Osteoblast (primary cell): ENCODE results near the gene GDF7. TPM values are rescaled to one million over a fixed set of nuclear protein-coding genes. Genes with fewer than 3 reads are reported as not detected.
A peak's percentile ranks its signal among the peaks of the same experiment; 100 is the strongest.

Experiments
- DNase-seq: peaks from one replicate; pipeline ENCODE4 v3.0.0; 2011; ENCODE audit warnings: low spot score, mixed read lengths; ENCODE audit not compliant: insufficient read length; ENCODE audit errors: missing footprints
- H2AFZ ChIP-seq: 2 replicates; pipeline ENCODE4 v1.6.0; 2011; ENCODE audit warnings: mild to moderate bottlenecking, low read length
- H3K27ac ChIP-seq: 2 replicates; pipeline ENCODE4 v1.5.1; 2011; ENCODE audit warnings: mild to moderate bottlenecking, low read depth, low read length, moderate library complexity
- H3K27me3 ChIP-seq: 2 replicates; pipeline ENCODE4 v1.6.0; 2012; ENCODE audit warnings: mild to moderate bottlenecking, control low read depth, inconsistent platforms, low read length, moderate library complexity; ENCODE audit not compliant: insufficient read depth
- H3K36me3 ChIP-seq: 2 replicates; pipeline ENCODE4 v1.5.1; 2011; ENCODE audit warnings: mild to moderate bottlenecking, low read length, control low read depth, moderate library complexity; ENCODE audit not compliant: insufficient read depth
- H3K4me1 ChIP-seq: 2 replicates; pipeline ENCODE4 v1.5.1; 2011; ENCODE audit warnings: mild to moderate bottlenecking, low read length, control low read depth, moderate library complexity; ENCODE audit not compliant: insufficient read depth
- H3K4me2 ChIP-seq: 2 replicates; pipeline ENCODE4 v1.6.0; 2011; ENCODE audit warnings: mild to moderate bottlenecking, low read length; ENCODE audit not compliant: insufficient read depth
- H3K4me3 ChIP-seq: fragments of 200-600 bp; sonication (generic); 3 replicates; pipeline ENCODE4 v1.5.1; 2012; ENCODE audit warnings: mild to moderate bottlenecking, low read length, inconsistent platforms; ENCODE audit not compliant: insufficient read depth
- H3K79me2 ChIP-seq: 2 replicates; pipeline ENCODE4 v1.6.0; 2012; ENCODE audit warnings: mild to moderate bottlenecking, low read length, control low read depth, inconsistent platforms; ENCODE audit not compliant: insufficient read depth
- H3K9me3 ChIP-seq: 2 replicates; pipeline ENCODE4 v1.5.1; 2011; ENCODE audit warnings: low read depth, low read length, control low read depth
- H4K20me1 ChIP-seq: 2 replicates; pipeline ENCODE4 v1.6.0; 2012; ENCODE audit warnings: mild to moderate bottlenecking, low read length, control low read depth; ENCODE audit not compliant: insufficient read depth
- total RNA-seq: library from RNA; depleted of rRNA; stranded (reverse); fragments of >200 nt; gene quantifications from 2 replicates; pipeline ENCODE4 v1.2.3, GENCODE V29; 2012
- TF ChIP-seq, protein P1 (sequence below): IDR thresholded peaks from 2 replicates; pipeline ENCODE4 v1.5.1; 2011; ENCODE audit warnings: mild to moderate bottlenecking, low read depth, low read length, moderate library complexity; ENCODE audit errors: extremely low read depth

The GDF7 gene
- total RNA-seq, 1 donor, result not detected

DNA sequence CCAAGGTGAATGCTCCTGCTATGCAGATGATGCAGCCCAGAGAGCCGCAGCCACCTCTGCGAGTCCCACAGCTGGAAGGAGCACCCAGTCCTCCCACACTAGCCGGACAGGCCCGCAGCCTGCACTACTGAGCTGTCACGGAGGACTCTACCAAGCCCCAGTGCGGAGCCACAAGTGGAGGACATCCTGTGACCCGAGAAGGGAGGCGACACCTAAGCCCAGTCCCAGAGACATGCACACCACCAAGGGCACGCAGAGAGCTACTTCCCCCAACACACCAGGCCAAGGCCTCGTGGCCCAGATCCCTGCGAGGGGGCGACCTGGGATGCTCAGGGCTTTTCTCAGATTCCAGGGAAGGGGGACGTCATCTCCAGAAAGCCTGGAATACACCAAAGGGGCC, 28.9 kb upstream of the GDF7 start:
- H3K9me3 ChIP-seq, result no peaks in the 10 kb centered on the region
- H3K4me3 ChIP-seq, result no peak overlapping the region
- no peak overlapping the region for H3K4me2 ChIP-seq
- DNase-seq, result no peak
- peaks cover 10% of the 10 kb centered on the region for H3K79me2 ChIP-seq
- no peak overlapping the region for H3K27ac ChIP-seq
- H3K27me3 ChIP-seq, result no peaks in the 10 kb centered on the region
- peaks cover 23% of the 10 kb centered on the region for H3K4me1 ChIP-seq
- H4K20me1 ChIP-seq, result peaks cover 24% of the 10 kb centered on the region
- TF ChIP-seq, protein P1, sequence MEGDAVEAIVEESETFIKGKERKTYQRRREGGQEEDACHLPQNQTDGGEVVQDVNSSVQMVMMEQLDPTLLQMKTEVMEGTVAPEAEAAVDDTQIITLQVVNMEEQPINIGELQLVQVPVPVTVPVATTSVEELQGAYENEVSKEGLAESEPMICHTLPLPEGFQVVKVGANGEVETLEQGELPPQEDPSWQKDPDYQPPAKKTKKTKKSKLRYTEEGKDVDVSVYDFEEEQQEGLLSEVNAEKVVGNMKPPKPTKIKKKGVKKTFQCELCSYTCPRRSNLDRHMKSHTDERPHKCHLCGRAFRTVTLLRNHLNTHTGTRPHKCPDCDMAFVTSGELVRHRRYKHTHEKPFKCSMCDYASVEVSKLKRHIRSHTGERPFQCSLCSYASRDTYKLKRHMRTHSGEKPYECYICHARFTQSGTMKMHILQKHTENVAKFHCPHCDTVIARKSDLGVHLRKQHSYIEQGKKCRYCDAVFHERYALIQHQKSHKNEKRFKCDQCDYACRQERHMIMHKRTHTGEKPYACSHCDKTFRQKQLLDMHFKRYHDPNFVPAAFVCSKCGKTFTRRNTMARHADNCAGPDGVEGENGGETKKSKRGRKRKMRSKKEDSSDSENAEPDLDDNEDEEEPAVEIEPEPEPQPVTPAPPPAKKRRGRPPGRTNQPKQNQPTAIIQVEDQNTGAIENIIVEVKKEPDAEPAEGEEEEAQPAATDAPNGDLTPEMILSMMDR, result no peak
- H2AFZ ChIP-seq, result no peak overlapping the region
- peaks cover 23% of the 10 kb centered on the region for H3K36me3 ChIP-seq

DNA sequence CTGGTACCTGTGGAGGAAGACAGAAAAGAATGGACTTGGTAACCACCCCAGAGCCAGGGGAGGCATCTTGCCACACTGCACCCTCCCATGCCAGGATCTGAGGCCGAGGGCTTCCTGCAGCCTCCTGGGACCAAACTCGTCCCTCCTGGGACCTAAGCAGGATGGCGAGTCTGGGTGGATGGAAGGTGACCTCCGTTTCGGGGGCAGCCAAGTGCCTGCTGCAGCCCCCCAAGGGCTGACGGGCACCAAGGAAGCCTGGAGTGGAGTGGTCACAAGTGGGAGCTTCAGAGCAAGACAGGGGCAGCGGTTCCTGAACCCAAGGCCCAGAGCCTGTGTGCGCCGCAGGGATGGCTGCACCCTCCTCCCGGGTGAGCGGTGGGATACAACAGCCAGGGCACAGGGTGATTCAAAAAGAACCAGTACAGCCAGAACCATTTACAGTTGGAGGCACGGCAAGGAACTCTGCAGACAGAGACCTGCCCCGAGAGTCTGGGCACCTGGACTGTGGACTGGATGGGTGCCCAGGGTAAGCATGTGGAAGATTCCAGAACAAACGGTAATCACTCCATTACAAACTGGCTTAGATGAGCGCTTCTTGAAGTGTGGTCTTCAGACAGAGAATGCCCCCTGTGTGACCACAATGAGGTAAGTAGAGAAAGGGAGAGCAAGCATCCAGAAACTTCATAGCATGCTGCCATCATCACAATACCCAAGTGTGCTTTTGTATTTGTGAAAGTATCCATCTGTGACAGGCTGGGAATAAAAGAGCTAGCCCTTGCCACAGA, 28.1 kb upstream of the GDF7 start:
- no peak for DNase-seq
- peaks cover 10% of the 10 kb centered on the region for H3K79me2 ChIP-seq

DNA sequence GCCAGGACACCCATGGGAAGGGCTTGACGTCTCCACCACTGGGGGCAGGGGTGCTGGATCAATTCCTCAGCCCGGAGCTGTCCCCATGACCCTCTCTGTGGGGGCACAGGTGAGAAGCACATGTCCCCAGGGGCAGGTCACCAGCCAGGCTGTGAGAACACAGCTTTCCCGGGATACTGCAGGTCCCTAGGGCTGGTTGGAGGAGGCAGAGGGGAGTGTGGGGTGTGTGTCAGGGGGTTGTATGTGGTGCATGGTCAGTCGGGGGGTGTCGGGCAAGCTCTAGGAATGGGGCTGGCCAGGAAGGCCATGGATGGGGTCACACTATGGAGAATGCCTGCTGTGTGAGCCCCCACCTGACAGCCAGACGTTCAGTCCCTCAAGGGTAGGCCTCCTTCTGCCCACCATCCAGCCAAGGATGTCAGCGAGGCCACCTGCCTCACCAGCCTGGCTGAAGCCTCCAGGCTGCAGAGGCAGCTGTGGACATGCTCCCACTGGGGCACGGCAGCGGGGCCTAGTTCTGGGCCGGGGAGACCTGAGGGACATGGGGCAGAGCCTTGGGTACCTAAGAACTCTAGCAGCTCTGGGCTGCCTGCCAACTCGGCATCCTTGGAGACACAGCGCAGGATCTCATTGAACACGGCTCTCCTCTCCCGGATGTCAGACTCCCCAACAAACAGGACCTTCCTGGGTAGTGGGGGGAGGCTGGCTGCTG, 26.4 kb upstream of the GDF7 start:
- Histone ChIP-seq H3K79me2 (peaks cover 15% of the 10 kb centered on the region), H3K36me3 (peaks cover 34% of the 10 kb centered on the region), H2AFZ (no peak overlapping the region), H3K9me3 (no peaks in the 10 kb centered on the region), H3K4me2 (no peak overlapping the region), H3K27me3 (no peaks in the 10 kb centered on the region), H3K4me1 (peaks cover 11% of the 10 kb centered on the region), H3K27ac (peak overlapping the region; percentile 78), H4K20me1 (peaks cover 26% of the 10 kb centered on the region), H3K4me3 (no peak overlapping the region)
- no peak for DNase-seq
- TF ChIP-seq, protein P1, result no peak

More for the DNA sequence above, 28.1 kb upstream of the GDF7 start:
- Histone ChIP-seq H2AFZ (no peak overlapping the region), H4K20me1 (peaks cover 26% of the 10 kb centered on the region), H3K9me3 (no peaks in the 10 kb centered on the region), H3K27ac (no peak overlapping the region), H3K4me2 (no peak overlapping the region), H3K4me3 (no peak overlapping the region), H3K36me3 (peaks cover 25% of the 10 kb centered on the region), H3K27me3 (no peaks in the 10 kb centered on the region), H3K4me1 (peaks cover 23% of the 10 kb centered on the region)
- TF ChIP-seq, protein P1, result no peak
